Endothelial cell (in vitro differentiated cells): ENCODE data around the gene BANP. TPM values are rescaled to one million over a fixed set of nuclear protein-coding genes. Genes with fewer than 3 reads are reported as not detected.
"Not testable (repeated sequence)": the region's sequence is repeated elsewhere in the genome, so short reads cannot be mapped to it uniquely, and the experiment has no call there.

Experiments used
- DNase-seq: peaks from one replicate; pipeline ENCODE4 v3.0.0; 2021; ENCODE audit warnings: low spot score
- H3K27ac Mint-ChIP-seq: one replicate; pipeline ENCODE4 v1.8.0; 2021; ENCODE audit warnings: mixed read lengths, inconsistent platforms; ENCODE audit not compliant: unreplicated experiment
- H3K27me3 Mint-ChIP-seq: one replicate; pipeline ENCODE4 v1.8.0; 2021; ENCODE audit warnings: mild to moderate bottlenecking, moderate library complexity, mixed read lengths, inconsistent platforms; ENCODE audit not compliant: unreplicated experiment
- H3K36me3 Mint-ChIP-seq: one replicate; pipeline ENCODE4 v1.8.0; 2021; ENCODE audit warnings: mild to moderate bottlenecking, low read depth, mixed read lengths, inconsistent platforms; ENCODE audit not compliant: unreplicated experiment
- H3K4me1 Mint-ChIP-seq: one replicate; pipeline ENCODE4 v1.8.0; 2021; ENCODE audit warnings: mild to moderate bottlenecking, mixed read lengths, inconsistent platforms; ENCODE audit not compliant: unreplicated experiment
- H3K4me3 Mint-ChIP-seq: one replicate; pipeline ENCODE4 v1.8.0; 2021; ENCODE audit warnings: mild to moderate bottlenecking, mixed read lengths, inconsistent platforms; ENCODE audit not compliant: unreplicated experiment
- H3K9me3 Mint-ChIP-seq: one replicate; pipeline ENCODE4 v1.8.0; 2021; ENCODE audit warnings: mixed read lengths, inconsistent platforms; ENCODE audit not compliant: unreplicated experiment
- total RNA-seq: library from RNA; stranded (reverse); fragmentation: NEBNext Ultra II Directional; extraction: Animal tissue kit (Norgen Biotek cat#: 25700); gene quantifications from one replicate; pipeline ENCODE4 v1.2.1, GENCODE V29; 2021; ENCODE audit not compliant: unreplicated experiment
- TF ChIP-seq, protein P1 (sequence below): fragments of 200-600 bp; sonication (generic); IDR thresholded peaks from one replicate; pipeline ENCODE4 v1.5.0; 2021; ENCODE audit warnings: antibody characterized with exemption; ENCODE audit not compliant: unreplicated experiment

BANP gene
- total RNA-seq, 1 donor from 2014 or later, result 33.3 TPM

DNA sequence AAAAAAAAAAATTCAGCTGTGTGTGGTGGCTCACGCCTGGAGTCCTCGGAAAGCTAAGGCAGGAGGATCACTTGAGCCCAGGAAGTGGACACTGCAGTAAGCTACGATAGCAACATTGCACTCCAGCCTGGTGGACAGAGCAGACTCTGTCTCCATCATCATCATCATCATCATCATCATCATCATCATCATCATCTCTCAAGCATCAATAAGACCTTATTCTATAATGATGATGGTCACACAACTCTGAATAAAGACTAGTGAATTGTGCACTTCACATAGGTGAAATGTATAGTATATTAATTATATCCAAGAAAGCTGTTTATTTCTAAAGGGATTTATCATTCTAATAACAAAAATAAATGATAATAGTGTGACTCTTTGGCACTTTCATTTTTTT is 143.7 kb downstream of the BANP start:
- H3K27ac Mint-ChIP-seq, H3K9me3 Mint-ChIP-seq, H3K4me3 Mint-ChIP-seq, DNase-seq, H3K36me3 Mint-ChIP-seq, H3K27me3 Mint-ChIP-seq, H3K4me1 Mint-ChIP-seq: not testable (repeated sequence)

DNA sequence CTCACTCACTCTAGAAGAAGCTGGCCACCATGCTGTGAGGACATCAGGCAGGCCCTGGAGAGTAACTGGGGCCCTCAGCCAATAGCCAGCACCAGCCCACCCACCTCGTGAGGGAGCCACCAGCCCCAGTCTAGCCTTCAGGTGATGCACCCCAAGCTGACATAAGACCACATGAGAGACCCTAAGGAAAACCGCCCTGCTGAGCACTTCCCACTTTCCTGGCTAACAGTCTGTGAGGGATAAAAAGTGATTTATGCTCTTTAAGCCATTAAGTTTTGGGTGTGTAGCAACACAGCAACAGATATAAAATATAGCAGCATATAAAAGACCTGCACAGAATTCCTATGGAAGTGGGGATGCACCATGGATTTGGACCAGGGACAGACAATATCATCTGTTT is 145.4 kb downstream of the BANP start:
- not testable (repeated sequence) for H3K27me3 Mint-ChIP-seq, DNase-seq, H3K36me3 Mint-ChIP-seq, H3K4me1 Mint-ChIP-seq, H3K9me3 Mint-ChIP-seq, H3K27ac Mint-ChIP-seq, H3K4me3 Mint-ChIP-seq

DNA sequence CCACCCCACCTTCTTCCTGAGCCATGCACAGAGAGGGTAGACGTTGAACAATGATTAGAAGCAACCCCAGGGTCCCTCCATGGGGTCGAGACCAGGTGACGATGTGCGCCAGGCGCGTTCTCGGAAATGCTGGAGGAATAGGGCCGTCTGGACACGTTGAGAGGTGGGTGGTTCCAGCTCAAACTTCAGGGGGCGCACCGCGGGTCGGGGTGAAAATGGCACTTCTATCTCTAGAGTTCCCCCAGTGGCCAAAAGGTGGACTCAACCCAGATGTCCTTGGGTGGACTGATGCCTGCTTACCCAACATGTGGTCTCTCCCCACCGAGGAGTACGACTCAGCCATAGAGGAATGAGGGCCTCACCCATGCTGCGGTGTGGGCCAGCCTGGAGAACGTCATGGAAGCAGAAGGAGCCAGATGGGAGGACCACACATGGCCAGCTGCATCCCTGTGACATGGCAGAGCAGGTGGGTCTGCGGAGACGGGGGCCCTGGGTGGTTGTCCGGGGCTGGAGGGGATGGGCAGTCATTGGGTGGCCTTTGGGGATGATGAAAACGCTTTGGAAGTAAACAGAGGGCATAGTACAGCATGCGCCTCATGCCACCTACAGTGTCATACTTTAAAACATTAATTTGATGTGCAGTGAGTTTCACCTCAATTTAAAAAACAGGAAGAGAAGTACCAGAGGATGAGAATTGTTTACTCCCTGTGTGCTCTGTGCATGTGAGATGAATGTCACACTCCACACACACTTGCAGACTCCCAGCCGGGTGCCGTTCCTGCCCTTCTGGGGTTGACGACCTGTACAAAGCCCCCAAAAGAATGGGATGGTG is 147.7 kb downstream of the BANP start:
- not testable (repeated sequence) for H3K27ac Mint-ChIP-seq, H3K36me3 Mint-ChIP-seq, H3K4me3 Mint-ChIP-seq, H3K27me3 Mint-ChIP-seq, H3K4me1 Mint-ChIP-seq, H3K9me3 Mint-ChIP-seq, DNase-seq

DNA sequence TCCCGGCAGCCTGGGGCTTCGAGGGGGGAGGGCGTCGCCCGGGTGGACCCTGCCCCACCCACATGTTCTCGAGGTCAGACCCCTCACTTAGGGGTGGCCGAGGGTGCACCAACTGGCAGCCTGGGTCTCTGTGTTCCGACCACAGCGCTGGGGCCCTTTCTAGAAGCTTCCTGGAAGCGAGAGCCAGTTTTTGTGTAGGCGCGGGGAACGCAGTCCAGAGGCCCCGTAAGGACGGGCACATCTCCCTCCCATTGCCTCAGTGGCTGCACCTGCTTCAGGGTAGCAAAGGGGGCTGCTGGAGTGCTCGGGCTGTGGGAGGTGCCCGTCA is 148.3 kb downstream of the BANP start:
- Mint-ChIP-seq H3K27me3 (peaks cover 5% of the 10 kb centered on the region), H3K36me3 (no peaks in the 10 kb centered on the region), H3K4me3 (no peak overlapping the region), H3K27ac (no peak overlapping the region), H3K9me3 (no peaks in the 10 kb centered on the region), H3K4me1 (no peaks in the 10 kb centered on the region)
- TF ChIP-seq, protein P1, sequence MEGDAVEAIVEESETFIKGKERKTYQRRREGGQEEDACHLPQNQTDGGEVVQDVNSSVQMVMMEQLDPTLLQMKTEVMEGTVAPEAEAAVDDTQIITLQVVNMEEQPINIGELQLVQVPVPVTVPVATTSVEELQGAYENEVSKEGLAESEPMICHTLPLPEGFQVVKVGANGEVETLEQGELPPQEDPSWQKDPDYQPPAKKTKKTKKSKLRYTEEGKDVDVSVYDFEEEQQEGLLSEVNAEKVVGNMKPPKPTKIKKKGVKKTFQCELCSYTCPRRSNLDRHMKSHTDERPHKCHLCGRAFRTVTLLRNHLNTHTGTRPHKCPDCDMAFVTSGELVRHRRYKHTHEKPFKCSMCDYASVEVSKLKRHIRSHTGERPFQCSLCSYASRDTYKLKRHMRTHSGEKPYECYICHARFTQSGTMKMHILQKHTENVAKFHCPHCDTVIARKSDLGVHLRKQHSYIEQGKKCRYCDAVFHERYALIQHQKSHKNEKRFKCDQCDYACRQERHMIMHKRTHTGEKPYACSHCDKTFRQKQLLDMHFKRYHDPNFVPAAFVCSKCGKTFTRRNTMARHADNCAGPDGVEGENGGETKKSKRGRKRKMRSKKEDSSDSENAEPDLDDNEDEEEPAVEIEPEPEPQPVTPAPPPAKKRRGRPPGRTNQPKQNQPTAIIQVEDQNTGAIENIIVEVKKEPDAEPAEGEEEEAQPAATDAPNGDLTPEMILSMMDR, result no peak
- DNase-seq, result no peak

DNA sequence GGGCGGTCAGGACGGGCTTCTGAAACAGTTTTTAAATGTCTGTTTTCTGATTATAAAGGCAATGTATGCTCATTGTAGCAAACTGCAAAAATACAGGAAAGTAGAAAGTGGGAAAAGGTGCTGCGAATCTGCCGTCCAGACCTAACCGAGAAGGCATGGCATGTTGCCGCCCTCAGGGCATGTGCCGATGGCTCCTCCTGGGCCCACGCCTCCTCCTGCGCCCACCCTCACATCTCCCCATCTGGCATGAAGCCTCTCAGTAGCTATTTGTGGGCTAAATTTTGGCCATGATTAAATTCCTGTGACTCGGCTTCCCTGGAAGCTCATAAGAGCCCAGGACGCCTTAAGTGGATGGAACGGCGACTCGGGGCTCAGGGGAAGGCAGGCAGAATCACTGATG is 148.7 kb downstream of the BANP start:
- not testable (repeated sequence) for H3K27me3 Mint-ChIP-seq, H3K4me1 Mint-ChIP-seq, DNase-seq, H3K27ac Mint-ChIP-seq, H3K36me3 Mint-ChIP-seq, H3K9me3 Mint-ChIP-seq, H3K4me3 Mint-ChIP-seq

DNA sequence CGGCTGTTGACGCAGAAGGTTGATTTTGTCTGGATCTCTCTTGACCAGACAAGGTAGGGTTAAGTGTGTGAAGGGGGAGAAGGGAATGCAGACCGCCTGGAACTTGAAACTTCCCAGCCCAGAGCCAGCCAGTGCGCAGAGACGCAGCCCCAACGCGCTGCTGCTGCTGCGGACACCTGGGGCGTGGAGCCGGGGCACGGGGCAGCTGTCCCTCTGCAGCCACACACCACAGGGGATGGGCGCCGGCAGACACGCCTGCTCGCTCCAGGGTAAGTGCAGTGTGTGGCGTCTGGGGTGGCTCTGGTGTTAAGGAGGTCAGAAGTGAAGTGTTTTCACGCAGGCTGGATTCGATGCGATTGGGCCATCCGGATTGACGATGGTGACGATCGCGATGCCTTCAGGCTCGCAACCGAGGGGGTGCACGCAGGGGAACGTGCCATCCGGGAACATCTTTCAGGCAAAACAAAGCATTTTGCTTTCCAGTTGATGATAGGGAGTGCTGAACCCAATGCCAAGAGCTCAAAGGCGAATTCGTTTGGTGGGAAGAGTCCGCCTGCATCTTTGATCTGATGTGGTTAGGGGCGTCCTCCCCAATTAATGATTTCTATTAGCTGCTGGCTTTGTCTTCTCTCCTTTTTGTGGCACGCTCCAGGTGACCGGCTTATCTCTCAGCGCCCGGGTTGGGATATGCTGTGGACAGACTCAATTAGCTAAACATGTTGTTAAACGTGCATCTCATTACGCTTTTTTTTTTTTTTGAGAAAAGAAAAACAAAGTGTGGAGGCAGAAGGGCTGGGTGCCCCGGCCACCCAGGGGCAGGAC is 149.8 kb downstream of the BANP start:
- not testable (repeated sequence) for H3K4me1 Mint-ChIP-seq, H3K4me3 Mint-ChIP-seq, H3K27me3 Mint-ChIP-seq, H3K27ac Mint-ChIP-seq, H3K9me3 Mint-ChIP-seq, H3K36me3 Mint-ChIP-seq, DNase-seq

DNA sequence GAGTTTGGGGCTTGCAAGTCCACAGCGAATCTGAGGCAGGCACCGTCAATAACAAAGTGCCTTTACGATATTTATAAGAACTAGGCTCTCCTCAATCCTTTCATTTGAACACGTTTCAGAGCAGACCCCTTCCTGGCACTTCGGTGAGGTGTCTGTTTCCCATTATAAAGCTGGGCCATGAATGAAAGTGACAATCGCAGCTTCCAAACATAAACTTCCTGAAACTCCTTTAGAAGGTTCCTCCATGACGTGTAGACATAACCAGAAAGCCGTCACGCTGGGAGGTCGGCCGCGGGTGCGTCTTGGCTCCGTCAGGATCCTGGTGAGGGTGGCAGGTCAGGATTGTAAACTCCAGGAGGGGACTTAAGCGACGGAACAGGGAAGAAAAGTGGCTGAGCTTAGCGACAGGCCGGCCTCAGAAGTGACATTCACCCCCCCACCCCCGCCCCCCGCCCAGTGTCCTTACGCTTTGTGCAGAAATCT is 150.4 kb downstream of the BANP start:
- H3K27me3 Mint-ChIP-seq, H3K4me1 Mint-ChIP-seq, H3K36me3 Mint-ChIP-seq, DNase-seq, H3K4me3 Mint-ChIP-seq, H3K27ac Mint-ChIP-seq, H3K9me3 Mint-ChIP-seq: not testable (repeated sequence)

DNA sequence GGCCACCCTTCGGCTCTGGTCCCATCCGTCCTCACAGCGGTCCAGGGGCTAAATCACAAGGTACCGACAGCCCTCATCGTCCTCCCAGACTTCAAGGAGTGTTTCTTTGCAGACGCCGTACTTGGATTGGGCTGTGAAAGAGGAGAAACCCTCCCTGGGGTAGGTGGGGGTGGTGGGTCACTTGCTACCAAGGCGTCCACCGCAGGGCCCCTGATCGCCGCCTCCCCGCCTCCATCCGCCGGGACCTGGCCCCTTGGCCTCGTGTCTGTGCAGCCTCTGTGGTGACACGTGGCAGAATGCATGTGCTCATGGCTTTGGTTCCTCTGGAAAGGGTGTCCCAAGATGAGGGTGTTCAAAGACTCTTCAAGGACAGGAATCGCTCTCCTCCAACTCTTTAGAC is 151.4 kb downstream of the BANP start:
- no peaks in the 10 kb centered on the region for H3K9me3 Mint-ChIP-seq
- no peak overlapping the region for H3K4me3 Mint-ChIP-seq
- TF ChIP-seq, protein P1, result no peak
- H3K27ac Mint-ChIP-seq, result no peak overlapping the region
- DNase-seq, result no peak
- H3K4me1 Mint-ChIP-seq, result no peaks in the 10 kb centered on the region
- peaks cover 7% of the 10 kb centered on the region for H3K27me3 Mint-ChIP-seq
- no peaks in the 10 kb centered on the region for H3K36me3 Mint-ChIP-seq
